Measurements from ENCODE around the gene STAB1.

The STAB1 gene

DNA sequence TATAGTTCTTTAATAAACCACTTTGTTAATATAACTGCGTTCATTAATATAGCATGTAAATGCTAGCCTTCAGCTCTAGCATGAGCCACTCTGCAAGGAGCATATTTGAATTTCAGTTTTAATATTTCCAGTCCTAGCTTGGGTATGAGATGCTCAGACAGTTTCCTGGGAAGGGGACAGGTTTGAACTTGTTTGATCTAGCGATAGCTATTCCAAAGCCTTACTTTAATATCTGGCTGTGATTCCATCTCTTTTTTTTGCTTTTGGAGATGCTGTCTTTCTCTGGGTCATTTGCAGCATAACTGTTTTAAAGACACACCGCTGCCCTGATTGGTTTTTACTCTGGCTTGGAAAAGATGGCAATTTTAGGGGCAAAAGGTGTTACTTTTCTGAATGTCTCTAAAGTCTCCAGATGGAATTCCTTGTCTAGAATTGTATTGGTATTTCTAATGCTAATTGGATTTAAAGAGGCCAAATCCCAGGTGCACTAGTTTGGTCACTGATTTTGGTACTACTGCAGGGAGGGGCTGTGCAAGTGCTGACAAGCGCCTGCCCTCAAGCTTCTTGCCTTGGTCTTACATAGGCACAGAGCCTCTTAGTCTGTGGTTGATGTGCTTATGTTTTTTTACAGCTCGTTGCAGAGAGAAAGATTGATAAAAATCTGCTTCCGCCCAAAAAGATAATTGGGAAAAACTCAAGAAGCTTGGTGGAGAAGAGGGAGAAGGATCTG is 36.9 kb upstream of the STAB1 start:
- FAIRE-seq = no peak

DNA sequence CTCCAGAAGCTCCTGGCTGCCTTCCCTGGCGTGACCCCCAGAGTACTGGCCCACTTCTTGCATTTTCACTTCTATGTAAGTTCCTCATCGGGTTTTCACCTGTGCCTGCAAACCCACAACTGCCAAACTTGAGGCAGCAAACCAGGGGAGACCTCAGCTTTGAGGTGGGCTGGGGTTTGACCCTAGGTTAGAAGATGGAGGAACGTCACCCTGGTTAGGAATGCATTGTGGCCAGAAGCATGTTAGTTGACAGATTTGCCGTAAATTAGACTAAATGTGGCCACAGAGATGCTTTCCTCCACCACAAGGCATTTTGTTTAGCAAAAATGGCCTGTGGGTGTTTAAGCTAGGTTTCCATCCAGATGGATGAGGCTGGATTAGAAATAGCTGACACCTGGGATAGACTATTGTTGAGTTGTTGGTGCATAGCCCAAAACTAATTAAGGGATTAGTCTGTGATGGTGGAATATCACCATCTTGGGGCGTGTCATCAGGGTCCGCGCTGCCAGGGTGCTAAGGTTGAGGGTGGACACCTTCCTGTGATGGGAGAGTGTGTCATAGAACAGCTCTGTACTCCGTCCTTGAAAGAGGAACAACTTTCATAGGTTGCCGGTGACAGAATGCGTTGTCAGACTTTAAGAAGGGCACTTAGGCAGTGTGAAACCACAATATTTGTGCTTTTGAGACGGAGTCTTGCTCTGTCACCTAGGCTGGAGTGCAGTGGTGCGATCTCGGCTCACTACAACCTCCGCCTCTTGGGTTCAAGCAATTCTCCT is 36.2 kb upstream of the STAB1 start:
- no peak for FAIRE-seq

DNA sequence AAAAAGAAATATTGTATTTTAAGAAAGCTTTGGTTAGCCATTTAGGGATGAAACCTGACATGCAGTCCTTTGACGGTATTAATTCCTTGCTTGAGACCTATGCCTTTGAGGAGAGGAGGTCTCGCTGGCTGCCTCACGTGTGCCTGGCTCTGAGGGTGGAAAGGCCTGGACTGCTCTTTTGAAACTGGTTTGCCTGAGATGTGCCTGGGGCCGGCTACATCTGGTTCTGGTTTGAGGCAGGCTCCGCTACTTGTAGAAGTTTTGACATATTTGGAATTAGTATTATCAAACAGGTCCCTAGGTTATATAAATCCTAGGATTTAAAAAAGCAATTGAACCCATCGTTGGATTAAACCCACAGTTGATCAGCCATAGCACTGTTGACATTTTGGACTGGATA is 33.3 kb upstream of the STAB1 start:
- no peak for FAIRE-seq

DNA sequence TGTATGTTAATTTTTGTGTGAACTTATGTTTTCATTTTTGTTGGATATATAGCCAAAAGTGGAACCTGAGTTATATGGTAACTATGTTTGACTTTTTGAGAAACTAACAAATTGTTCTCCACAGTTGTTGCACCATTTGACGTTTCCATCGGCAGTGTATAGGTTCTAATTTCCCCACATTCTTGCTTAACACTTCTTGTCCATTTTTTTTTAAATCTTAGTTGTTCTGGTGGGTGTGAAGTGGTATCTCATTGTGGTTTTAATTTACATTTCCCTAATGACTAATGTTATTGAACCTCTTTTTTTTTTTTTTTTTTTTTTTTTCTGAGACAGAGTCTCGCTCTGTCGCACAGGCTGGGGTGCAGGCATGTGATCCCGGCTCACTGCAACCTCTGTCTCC is 31.7 kb upstream of the STAB1 start:
- FAIRE-seq = no peak

DNA sequence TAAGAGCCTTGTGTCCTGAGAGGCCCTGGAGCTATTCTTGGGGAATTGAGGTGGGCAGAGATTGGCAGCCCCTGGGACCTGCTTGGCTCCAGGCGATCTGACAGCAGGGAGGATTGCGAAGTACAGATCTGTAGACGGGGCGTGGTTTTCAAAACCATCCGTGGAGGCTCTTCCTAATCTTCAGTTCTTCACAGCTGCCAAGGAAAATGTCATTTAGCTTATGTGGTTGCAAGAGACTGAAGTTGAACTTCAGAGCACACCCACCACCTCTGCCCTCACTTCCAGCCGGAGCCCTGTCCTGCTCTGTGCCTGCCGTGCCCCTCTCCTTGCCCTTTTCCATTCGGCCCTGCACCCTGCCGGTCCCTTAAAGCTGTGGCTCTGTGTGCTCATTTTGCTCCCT is 26.8 kb upstream of the STAB1 start:
- no peak for FAIRE-seq

DNA sequence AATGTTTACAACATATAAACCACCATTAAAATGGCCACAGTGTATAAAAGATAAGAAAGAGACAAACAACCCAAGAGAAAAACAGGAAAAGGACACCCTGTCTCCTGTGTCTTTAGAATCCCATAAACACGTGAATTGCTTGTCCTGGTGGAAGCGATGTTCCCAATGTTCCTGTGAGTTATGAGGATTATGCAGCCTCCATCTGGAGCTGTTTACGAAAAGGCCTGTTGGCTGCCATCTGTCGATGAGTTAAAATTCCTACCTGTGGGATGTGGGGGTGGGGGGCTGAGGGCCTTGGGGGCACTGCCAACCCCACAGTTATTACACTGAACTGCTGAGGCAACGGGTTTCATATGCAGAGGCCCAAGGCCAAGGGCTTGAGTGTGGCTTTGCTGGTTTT is 26.1 kb upstream of the STAB1 start:
- FAIRE-seq = no peak

DNA sequence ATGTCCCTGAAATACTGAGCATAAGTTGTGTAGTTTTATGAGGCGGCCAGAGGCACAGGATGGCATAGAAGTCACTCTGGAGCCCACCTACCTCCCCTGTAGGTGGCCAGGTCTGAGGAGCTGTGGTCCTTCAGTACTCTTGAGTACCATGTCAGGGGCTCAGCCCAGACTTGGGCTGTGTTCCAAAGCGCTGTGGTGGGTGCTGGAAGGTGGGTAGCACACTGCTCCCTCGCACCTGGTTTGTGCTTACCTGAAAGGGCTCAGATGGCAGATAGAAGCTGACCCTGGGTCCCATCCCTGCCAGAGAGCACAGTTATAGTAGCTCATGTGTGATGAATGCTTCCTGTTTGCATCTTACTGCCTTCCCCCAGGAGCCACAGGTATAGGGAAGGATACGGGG is 24.2 kb upstream of the STAB1 start:
- FAIRE-seq = no peak

DNA sequence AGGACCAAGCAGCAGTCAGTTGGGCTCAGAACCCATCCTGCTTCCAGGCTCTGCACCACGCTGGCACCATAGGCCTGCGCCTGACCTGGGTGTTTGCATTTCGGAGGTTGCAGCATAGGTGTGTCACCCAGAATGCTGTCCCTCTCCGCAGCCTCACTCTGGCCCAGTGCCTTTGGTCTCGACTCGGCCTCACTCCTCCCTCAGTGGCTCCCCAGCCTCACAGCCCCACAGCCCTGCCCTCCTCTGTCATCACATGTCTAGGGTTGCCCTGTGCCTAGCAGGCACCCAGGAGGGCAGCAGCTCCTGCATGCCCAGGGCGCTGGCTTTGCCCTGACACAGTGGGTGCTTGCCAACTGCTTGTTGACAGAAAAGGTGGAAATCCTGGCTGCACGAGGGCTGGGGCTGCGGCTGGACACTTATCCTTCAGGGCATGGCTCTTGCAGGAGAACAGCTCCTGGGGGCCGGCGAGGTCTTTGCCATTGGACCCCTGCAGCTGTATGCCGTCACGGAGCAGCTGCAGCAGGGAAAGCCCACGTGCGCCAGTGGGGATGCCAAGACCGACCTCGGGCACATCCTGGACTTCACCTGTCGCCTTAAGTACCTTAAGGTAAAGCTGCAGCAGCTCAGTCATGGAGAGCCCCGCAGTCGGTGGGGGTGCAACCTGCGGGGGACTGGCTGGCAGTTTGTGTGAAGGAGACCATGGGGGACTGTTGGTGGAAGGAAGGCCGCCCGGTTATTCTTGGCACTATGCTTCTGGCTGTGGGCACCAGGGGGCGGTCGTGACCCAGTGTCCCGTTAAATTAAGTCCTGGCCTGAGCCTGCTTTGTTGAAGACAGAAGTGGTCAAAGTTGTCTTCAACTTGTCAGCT is 23.5 kb upstream of the STAB1 start:
- FAIRE-seq = no peak

DNA sequence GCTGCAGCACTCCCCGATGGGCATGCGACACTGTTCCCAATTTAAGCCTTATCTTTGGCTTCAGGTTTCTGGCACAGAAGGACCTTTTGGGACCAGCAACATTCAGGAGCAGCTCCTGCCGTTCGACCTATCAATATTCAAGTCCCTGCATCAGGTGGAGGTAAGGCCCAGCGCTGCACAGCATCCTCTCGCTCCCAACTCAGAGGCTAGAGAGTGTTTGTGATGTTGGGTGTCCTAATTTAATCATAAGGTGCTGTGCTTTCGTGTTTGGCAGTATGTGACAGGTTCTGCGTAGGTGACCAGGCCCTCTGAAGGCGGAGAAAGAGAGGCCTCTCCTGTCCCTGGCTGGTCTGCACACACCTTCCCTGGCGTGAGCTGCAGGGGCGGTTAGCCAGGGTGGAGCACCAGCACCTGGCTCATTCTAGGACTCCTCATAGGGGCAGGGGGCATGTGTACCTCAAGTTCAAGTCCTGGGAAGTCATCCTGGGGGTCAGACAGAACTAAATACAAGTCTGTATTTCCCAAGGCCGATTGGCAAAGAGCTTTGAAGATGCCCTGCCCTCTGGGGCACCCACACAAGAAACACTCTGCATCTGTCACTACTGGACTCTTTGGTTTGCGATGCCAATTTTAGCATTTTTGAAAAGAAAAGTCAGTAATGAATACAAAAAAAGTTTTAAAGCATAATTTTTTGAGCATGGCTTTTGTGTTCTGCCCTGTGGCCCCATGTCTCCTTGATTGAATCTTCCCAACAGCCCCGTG is 22.7 kb upstream of the STAB1 start:
- FAIRE-seq = no peak

DNA sequence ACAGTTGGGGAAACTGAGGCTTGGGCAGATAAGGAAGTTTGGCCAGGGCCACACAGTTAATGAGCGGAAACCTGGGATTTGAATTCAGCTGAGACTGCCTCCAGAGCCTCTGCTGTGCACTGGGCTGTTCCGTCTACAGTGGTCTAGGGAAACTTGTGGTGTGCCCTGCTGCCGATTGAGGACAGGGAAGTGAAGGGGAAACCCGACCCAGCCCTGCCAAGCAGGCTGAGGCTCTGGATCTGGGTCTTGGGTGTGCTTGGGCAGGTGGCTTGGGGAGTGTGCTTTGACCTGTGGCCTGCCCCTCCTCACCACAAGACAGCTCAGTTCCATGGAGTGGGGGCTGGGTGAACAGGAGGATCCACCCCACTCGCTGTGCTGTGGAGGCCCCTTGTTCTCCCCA is 22.1 kb upstream of the STAB1 start:
- FAIRE-seq = no peak

DNA sequence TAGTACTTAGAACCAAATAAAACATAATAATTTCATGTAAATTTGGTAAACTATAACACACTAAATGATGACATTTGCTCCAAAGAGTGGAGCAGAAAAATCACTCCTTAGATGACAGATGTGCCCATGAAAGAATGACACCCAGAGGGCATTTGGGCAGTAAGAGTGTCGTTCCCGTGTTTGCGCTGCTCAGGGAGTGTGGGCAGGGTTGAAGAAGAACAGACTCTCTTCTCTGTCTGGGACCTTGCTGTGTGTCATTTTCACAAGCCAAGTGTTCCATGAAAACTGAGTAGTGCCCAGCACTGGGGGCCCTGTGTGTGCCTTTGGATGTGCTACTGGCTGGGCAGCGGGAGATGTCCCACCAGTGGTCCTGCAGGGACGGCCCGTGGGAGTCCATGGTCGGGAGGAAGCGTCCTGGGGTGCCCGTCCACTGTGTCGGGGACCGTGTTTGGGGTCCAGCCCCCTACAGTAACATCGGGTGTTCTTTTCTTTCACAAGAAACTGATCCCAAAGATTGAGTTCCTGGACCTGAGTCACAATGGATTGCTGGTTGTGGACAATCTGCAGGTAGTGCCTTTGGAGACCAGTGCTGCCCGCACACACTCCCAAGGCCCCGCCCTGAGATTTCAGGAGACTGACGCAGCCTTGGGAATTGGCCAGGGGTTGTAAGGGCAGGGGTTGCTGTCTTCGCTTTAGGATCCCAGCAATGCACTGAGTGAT is 17.9 kb upstream of the STAB1 start:
- FAIRE-seq = no peak

DNA sequence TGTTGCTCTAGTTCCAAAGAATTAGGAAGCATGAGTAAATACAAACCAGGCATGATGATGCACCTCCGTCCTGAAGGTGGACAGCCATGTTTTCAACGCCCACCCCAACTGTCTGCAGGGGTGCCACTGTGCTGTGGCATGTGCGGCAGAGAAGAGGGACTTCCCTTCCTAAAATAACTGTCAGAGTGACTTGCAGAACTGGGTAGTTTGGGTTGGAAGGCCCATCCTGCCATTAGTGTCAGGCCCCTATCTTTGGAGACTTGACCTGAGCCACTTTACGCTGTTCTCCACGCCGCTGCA is 17.4 kb upstream of the STAB1 start:
- FAIRE-seq = no peak

DNA sequence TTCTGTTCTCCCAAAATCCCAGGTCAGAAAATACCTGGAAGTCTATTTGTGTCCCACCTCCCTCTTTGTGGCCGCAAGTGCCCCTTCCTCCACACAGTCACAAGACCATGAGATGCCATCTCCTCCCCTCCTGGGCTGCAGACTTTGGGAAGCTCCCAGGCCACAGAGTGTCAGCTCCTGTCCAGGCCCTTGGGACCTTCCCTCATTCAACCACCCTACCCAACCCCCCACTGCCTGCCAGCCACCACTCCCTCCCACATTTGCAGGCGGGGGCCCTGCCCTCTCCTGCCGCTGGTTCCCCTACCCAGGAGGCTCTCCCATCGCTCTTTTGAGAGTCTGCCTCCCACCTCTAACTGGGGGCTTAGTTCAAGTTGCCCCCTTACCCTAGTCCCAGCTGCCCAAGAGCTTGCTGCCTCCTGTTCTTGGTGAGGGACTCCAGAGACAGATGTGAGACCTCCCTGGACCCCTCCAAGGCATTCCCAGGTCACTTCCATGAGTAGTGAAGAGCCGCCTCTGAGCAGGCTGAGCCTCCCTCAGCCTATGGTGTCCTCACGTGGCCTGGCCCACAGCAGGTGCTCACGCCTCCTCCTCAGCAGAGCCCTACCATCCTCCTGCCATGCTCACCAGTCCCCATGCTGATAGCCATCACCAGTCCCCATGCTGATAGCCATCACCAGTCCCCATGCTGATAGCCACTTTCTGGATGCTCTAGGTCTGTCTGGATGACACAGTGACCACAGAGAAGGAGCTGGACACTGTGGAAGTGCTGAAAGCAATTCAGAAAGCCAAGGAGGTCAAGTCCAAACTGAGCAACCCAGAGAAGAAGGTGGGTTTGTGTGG is 15.9 kb upstream of the STAB1 start:
- FAIRE-seq = no peak

DNA sequence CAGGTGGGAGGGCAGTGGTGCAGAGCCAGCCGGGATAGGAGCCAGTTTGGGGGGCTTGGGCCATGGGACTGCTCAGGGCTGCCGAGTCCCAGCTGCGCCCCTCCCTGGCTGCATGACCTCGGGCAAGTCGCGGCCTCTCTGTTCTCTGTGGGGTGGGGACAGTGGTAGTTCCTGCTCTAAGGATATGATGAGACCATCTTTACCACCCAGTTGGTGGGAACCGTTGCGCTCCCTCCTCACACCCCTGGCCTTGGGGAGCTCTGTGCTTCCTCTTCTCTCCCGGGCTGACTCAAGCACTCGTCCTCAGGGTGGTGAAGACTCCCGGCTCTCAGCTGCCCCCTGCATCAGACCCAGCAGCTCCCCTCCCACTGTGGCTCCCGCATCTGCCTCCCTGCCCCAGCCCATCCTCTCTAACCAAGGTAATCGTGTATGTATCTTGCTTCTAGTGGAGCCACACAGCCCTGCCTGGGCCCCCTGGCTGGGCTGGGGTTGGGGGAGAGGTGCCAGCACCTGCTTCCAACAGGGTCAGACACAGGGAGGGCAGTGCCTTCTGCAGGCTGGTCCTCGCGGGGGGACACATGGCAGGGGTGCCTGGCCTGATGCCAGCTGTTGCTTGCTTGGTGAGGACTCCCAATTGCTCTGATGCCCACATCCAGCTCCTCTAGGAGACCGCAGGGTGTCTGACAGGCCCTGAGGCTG is 15.1 kb upstream of the STAB1 start:
- FAIRE-seq = no peak

DNA sequence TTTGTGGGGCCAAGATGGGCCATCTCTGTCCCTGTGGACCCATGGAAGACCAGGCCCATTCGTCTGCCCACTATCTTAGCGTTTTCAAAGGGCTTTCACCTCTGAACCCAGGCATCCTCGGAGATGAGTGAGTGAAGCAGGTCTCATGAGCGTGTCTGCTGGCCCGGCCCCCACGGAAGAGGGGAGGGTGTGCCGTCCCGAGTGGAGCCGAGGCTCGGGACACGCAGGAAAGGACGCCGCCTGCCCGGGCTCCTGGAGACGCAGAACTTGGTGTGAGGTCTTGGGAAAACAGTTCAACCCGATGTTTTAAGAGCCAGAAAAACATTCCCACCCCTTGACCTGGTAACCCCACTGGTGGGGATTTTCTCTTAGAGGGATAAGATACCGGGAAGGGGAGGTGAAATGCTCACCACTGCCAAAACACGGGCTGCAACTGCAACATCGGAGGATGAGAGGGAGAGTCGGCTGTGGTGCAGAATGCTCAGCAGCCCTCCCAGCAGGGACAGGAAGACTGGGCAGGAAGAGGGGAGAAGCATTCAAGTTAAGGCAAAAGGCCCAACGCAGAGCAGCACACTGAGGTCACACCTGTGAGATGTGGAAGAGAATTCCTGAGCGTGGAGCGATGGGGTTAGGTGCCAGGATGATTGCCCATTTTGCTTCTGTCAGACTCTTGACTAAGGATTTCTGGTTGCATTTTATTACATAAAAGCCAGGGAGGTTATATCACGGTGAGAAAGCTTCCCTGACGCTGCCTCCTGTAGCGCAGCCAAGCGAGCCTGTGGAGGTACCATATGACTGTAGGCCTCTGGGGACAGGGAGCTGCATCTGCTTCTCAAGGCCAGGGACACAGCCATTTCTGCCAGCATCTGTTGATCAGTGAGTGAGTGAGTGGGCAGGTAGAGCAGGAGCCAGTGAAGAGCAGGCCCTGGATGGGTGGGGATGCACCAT is 14.1 kb upstream of the STAB1 start:
- no peak for FAIRE-seq

DNA sequence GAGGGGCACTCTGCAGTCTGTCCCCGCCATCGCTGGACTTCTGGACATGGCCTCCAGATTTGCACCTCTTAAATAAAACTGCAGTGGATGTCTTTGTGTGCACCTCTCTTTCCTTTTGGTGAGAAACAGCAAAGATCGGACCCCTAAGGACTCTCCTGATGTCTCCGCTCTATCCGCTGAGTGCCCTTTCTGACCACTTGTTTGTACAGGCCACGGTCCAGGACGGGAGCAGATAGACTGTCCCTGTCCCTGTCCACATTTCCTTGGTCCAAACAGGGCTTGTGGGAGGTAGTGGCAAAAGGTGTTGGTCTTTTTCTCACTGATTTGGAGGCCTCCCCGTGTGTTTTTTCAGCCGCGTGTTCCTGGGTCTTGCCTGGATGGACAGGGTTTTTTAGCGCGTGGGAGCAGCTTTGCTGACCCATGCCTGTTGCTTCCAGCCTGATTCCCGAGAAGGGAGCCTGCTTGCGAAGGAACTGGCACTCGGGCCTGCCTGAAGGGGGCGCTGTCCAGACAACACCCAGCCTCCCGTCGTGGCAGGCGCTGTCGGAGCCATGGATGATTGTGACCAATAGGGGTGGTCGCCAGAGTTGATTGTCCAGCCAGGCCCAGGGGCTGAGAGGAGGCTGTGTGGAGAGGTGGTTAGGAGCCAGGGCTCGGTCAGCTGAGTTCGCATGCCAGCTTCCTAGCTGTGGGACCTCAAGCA is 13.2 kb upstream of the STAB1 start:
- no peak for FAIRE-seq

DNA sequence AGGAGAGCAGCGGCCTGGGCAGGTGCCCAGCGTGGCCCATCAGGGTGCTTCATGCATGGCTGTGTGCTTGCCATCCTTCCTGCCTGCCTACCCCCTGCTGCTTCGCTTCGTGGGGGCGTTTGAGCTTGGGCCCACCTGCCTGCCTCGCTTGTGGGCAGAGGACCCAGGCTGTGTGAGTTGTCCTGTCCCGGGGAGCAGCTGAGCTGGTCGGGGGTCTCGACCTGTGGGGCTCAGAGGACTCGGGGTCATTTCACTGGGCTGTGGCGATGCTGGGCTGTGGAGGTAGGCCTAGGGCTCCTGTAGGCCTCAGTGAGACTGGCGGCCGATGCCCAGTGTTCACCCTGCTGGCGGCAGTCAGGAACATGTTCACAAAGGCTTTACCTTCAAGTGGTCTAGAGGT is 12.1 kb upstream of the STAB1 start:
- FAIRE-seq = no peak

DNA sequence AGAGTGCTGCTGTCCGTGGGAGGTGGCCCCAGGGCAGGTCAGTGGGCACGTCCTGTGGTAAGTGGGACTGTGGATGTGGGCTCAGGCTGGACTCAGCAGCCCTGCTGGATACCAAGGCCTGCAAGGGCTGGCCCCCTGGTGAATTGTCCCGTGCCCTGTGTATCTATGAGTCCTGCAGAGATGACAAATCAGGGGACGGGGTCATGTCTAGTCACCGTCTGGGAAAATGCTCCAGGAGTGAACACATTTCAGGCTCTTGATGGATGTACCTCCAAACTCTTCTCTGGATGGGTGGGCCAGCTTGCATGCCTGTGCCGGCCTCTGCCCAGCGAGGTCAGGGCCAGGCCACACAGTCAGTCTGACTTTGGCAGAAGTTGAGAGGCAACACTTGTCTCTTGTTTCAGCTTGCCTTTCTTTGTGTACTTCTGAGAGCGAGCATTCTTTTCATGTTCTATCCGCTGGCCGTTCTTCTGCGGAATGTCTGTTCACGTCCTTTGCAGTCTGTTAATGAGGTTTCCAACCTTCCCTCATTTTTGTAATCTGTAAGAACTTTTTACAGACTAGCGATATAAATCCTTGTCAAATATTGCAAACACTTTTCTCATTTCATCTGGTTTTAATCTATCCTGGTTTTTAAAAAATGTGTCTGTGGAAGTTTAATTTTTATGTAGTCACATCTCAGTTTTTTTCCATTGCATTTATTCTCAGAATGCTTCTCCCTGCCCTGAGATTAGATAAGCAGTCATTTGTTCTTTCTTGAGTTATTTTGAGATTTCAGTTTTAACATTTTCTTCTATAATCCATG is 11.4 kb upstream of the STAB1 start:
- no peak for FAIRE-seq

All from A204.1 (cell line).